Muscle layer of colon (tissue), 2 donors: Measurements from ENCODE around the gene TNK2.
"Not testable (repeated sequence)": the region's sequence is repeated elsewhere in the genome, so short reads cannot be mapped to it uniquely, and the experiment has no call there.

Experiments
- H3K27ac ChIP-seq: one replicate; pipeline ENCODE4 v1.7.0; 2013; ENCODE audit warnings: low read depth, mild to moderate bottlenecking, low read length, moderate library complexity
- H3K27me3 ChIP-seq, 2 donors: one replicate each; pipeline ENCODE4 v1.7.0; 2013; ENCODE audit warnings: low read length in 2 of 2, mild to moderate bottlenecking in 2 of 2; ENCODE audit not compliant: insufficient read depth in 2 of 2, control insufficient read depth in 1 of 2
- H3K36me3 ChIP-seq: one replicate; pipeline ENCODE4 v1.7.0; 2013; ENCODE audit warnings: mild to moderate bottlenecking, low read length; ENCODE audit not compliant: insufficient read depth
- H3K4me1 ChIP-seq: one replicate; pipeline ENCODE4 v1.7.0; 2013; ENCODE audit warnings: mild to moderate bottlenecking, low read length; ENCODE audit not compliant: insufficient read depth
- H3K4me3 ChIP-seq, 2 donors: one replicate each; pipeline ENCODE4 v1.7.0; 2013; ENCODE audit warnings: low read length in 2 of 2, low read depth in 1 of 2, mild to moderate bottlenecking in 1 of 2, moderate library complexity in 1 of 2
- H3K9ac ChIP-seq: one replicate; pipeline ENCODE4 v1.7.0; 2013; ENCODE audit warnings: low read length
- H3K9me3 ChIP-seq: one replicate; pipeline ENCODE4 v1.7.0; 2013; ENCODE audit warnings: mild to moderate bottlenecking, low read length
- donor health status: abdominal sarcoma.
- donor health status: Adenocarcinoma of cecum.

Gene TNK2

GRCh38 chr3:195940806-195941205, 32.5 kb upstream of the TNK2 start:
- not testable (repeated sequence) for H3K27ac ChIP-seq, H3K4me1 ChIP-seq, H3K27me3 ChIP-seq, H3K9me3 ChIP-seq, H3K36me3 ChIP-seq, H3K9ac ChIP-seq, H3K4me3 ChIP-seq

DNA sequence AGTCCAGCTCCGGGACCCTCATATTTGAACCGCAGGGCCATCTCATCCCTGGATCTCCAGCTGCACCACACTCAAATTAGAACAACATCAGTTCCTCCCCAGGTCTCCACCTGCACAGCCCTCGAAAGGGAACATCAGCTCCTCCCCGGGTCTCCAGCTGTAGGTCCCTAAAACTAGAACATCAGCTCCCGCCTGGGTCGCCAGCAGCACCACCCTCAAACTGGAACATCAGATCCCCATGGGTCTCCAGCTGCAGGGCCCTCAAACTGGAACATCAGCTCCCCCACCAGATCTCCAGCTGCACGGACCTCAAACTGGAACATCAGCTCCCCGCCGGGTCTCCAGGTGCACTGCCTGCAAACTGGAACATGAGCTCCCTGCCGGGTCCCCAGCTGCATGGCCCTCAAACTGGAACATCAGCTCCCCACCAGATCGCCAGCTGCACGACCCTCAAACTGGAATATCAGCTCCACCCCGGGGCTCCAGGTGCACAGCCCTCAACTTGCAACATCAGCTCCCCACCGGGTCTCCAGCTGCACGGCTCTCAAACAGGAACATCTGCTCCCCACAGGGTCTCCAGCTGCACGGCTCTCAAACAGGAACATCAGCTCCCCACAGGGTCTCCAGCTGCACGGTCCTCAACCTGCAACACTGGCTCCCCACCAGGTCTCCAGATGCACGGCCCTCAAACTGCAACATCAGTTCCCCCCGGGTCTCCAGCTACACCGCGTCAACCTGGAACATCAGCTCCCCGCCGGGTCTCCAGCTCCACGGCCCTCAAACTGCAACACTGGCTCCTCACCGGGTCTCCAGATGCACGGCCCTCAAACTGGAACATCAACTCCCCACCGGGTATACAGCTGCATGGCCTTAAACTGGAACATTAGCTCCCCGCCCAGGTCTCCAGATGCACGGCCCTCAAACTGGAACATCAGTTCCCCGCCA, 31.4 kb upstream of the TNK2 start:
- not testable (repeated sequence) for H3K27me3 ChIP-seq, H3K9me3 ChIP-seq, H3K27ac ChIP-seq, H3K9ac ChIP-seq, H3K4me3 ChIP-seq, H3K36me3 ChIP-seq, H3K4me1 ChIP-seq

GRCh38 chr3:195933044-195933430, 24.7 kb upstream of the TNK2 start:
- H3K9ac ChIP-seq: not testable (repeated sequence)

DNA sequence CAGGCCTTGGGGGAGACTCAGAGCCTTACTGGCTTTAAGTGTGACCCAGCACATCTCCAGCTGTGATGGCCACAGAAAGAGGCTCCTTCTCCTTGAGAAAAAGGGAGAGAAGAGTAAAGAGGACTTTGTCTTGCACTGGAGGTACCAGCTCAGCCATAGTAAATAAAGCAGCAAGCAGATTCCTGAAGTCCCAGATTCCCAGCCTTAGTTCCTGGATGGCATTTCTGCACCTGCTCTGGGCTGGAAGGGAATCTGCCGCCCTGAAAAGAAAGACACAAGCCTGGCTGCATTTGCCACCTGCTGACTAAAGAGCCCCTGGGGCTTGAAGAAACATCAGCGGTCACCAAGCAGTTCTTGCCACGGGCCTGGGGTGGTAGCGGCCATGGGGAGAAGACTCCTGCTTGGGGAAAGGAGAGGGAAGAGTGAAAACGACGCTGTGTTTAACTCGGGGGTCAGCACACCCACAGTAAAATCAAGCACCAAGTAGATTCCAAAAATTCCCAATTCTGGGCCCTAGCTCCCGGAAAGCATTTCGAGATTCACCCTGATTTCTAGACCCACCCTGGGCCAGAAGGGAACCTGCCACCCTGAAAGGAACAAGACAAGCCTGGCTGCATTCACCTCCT, 24.2 kb upstream of the TNK2 start:
- Histone ChIP-seq H3K9ac (no peak overlapping the region), H3K27ac (no peak overlapping the region), H3K4me3 (no peak overlapping the region), H3K9me3 (no peaks in the 10 kb centered on the region), H3K4me1 (no peaks in the 10 kb centered on the region), H3K27me3 (no peaks in the 10 kb centered on the region), H3K36me3 (no peaks in the 10 kb centered on the region)

More at GRCh38 chr3:195933044-195933430, 24.7 kb upstream of the TNK2 start:
- not testable (repeated sequence) for H3K27ac ChIP-seq, H3K9me3 ChIP-seq, H3K4me1 ChIP-seq, H3K4me3 ChIP-seq, H3K36me3 ChIP-seq, H3K27me3 ChIP-seq

- no peaks in the 10 kb centered on the region for H3K9me3 ChIP-seq
- no peaks in the 10 kb centered on the region for H3K4me1 ChIP-seq
- H3K36me3 ChIP-seq: no peaks in the 10 kb centered on the region
- no peaks in the 10 kb centered on the region for H3K27me3 ChIP-seq
- no peak overlapping the region for H3K4me3 ChIP-seq
- no peak overlapping the region for H3K27ac ChIP-seq
- H3K9ac ChIP-seq: no peak overlapping the region
Measured at GRCh38 chr3:195931582-195932273, 23.4 kb upstream of the TNK2 start.

- Histone ChIP-seq H3K4me3 (no peak overlapping the region), H3K9me3 (no peaks in the 10 kb centered on the region), H3K36me3 (no peaks in the 10 kb centered on the region), H3K27ac (no peak overlapping the region), H3K27me3 (no peaks in the 10 kb centered on the region), H3K9ac (no peak overlapping the region), H3K4me1 (no peaks in the 10 kb centered on the region)
Measured at GRCh38 chr3:195929452-195929851, 21.1 kb upstream of the TNK2 start.

GRCh38 chr3:195921334-195921791, 13.0 kb upstream of the TNK2 start:
- no peaks in the 10 kb centered on the region for H3K9me3 ChIP-seq
- H3K27ac ChIP-seq: no peak overlapping the region
- H3K36me3 ChIP-seq: no peaks in the 10 kb centered on the region

DNA sequence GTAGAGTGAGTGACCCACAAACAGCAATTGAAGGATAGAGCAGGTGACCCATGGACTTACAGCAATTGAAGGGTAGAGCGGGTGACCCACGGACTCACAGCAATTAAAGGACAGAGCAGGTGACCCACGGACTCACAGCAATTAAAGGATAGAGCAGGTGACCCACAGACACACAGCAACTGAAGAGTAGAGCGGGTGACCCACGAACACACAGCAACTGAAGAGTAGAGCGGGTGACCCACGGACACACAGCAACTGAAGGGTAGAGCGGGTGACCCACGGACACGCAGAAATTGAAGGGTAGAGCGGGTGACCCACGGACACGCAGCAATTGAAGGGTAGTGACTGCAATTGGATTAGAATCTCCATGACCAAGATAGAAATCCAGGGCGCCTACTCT, 9.8 kb upstream of the TNK2 start:
- Histone ChIP-seq H3K4me3 (no peak overlapping the region), H3K4me1 (peaks cover 10% of the 10 kb centered on the region), H3K9ac (no peak overlapping the region), H3K27me3 (no peaks in the 10 kb centered on the region), H3K27ac (no peak overlapping the region), H3K36me3 (no peaks in the 10 kb centered on the region), H3K9me3 (no peaks in the 10 kb centered on the region)

More at GRCh38 chr3:195921334-195921791, 13.0 kb upstream of the TNK2 start:
- Histone ChIP-seq H3K4me3 (no peak overlapping the region), H3K4me1 (no peaks in the 10 kb centered on the region), H3K27me3 (no peaks in the 10 kb centered on the region), H3K9ac (no peak overlapping the region)

- H3K9me3 ChIP-seq: no peaks in the 10 kb centered on the region
Measured at GRCh38 chr3:195916991-195917390, 8.6 kb upstream of the TNK2 start.

GRCh38 chr3:195916291-195916690, 7.9 kb upstream of the TNK2 start:
- H3K27me3 ChIP-seq: no peaks in the 10 kb centered on the region
- H3K36me3 ChIP-seq: no peaks in the 10 kb centered on the region
- peaks cover 10% of the 10 kb centered on the region for H3K4me1 ChIP-seq
- H3K9me3 ChIP-seq: no peaks in the 10 kb centered on the region
- no peak overlapping the region for H3K27ac ChIP-seq
- no peak overlapping the region for H3K9ac ChIP-seq
- no peak overlapping the region for H3K4me3 ChIP-seq

More at GRCh38 chr3:195916991-195917390, 8.6 kb upstream of the TNK2 start:
- no peak overlapping the region for H3K27ac ChIP-seq
- H3K27me3 ChIP-seq: no peaks in the 10 kb centered on the region
- peaks cover 10% of the 10 kb centered on the region for H3K4me1 ChIP-seq
- no peaks in the 10 kb centered on the region for H3K36me3 ChIP-seq
- H3K4me3 ChIP-seq: no peak overlapping the region
- H3K9ac ChIP-seq: no peak overlapping the region

DNA sequence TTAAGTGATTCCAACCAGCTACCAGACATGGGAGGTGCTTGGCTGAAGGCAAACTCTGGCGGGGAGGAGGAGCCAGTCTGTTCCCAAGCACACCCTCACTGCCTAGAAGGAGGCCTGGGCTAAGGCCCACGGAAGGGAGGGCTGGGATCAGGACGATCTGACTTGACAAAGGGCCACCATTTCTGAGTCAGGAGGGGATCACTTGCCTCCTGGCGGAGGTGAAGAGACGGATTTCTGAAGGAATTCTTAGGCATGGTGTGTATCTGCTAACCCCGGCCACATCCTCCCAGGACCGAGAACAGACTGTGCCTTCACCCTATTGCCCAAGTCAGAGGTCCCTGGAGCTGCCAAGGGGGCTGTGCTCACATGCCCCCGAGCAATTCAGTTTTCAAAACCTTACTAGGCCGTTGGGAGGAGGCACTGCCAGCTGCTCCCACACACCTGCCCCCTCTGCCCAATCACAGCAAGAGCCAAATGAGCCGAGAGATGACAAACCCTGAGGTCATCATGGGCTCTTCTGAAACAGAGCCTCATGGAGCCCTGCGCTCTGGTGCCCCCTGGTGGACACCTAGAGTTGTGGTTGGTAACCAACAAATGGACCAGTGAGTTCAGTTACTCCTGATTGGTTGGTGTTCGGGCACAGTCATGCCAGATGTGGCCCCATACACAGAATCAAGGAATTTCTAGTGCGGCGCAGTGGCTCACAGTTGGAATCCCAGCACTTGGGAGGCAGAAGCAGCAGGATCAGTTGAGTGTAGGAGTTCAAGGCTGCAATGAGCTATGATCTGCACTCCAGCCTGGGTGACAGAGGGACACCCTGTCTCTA, 6.5 kb upstream of the TNK2 start:
- Histone ChIP-seq H3K9ac (peak overlapping the region; percentile 49), H3K27me3 (no peaks in the 10 kb centered on the region), H3K4me3 (peak overlapping the region in 1 of 2 donors; percentile 35), H3K9me3 (no peaks in the 10 kb centered on the region), H3K4me1 (peaks cover 17% of the 10 kb centered on the region), H3K27ac (peak overlapping the region; percentile 73), H3K36me3 (no peaks in the 10 kb centered on the region)
